ENCODE measurements around the gene USP12.

The USP12 gene

DNA sequence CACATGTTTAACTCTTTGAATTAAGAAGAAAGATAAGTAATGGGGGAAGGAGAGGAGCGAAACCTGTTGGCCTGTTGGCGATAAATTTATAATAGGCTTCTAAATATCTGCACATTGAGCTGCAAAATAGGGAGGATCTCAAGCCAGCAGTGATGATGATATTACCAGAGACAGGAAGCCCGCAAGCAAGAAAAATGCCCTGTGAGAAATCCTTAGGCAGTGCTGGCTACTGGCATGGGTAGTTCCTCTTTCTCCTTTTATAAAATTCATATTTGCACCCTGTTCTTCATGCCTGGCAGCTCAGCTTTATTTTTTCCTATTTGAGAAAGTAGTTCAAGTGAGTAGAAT lies 858 bp upstream of the USP12 start:
- Mint-ChIP-seq H3K27ac (peak overlapping the region; percentile 91), H3K4me1 (ENCODE audit: low read depth) (peaks cover 39% of the 10 kb centered on the region), H3K4me3 (peak overlapping the region; percentile 83), H3K36me3 (ENCODE audit: low read depth) (peaks cover 6% of the 10 kb centered on the region), H3K9me3 (no peaks in the 10 kb centered on the region), H3K27me3 (ENCODE audit: low read depth) (no peaks in the 10 kb centered on the region)

- no peaks in the 10 kb centered on the region for H3K9me3 Mint-ChIP-seq
- H3K4me1 Mint-ChIP-seq (ENCODE audit: low read depth) = peaks cover 39% of the 10 kb centered on the region
- no peaks in the 10 kb centered on the region for H3K27me3 Mint-ChIP-seq (ENCODE audit: low read depth)
Measured at GRCh38 chr13:27171827-27172494, 350 bp upstream of the USP12 start.

GRCh38 chr13:27170516-27171243 lies 931 bp downstream of the USP12 start:
- H3K4me3 Mint-ChIP-seq = peak overlapping the region; percentile 98
- H3K9me3 Mint-ChIP-seq = no peaks in the 10 kb centered on the region
- H3K27ac Mint-ChIP-seq = peak overlapping the region; percentile 97
- peaks cover 45% of the 10 kb centered on the region for H3K4me1 Mint-ChIP-seq (ENCODE audit: low read depth)
- peaks cover 6% of the 10 kb centered on the region for H3K36me3 Mint-ChIP-seq (ENCODE audit: low read depth)
- H3K27me3 Mint-ChIP-seq (ENCODE audit: low read depth) = no peaks in the 10 kb centered on the region

More at GRCh38 chr13:27171827-27172494, 350 bp upstream of the USP12 start:
- peaks cover 6% of the 10 kb centered on the region for H3K36me3 Mint-ChIP-seq (ENCODE audit: low read depth)
- peak overlapping the region; percentile 83 for H3K4me3 Mint-ChIP-seq
- peak overlapping the region; percentile 91 for H3K27ac Mint-ChIP-seq

- H3K27me3 Mint-ChIP-seq (ENCODE audit: low read depth) = no peaks in the 10 kb centered on the region
- peak overlapping the region; percentile 98 for H3K4me3 Mint-ChIP-seq
- H3K4me1 Mint-ChIP-seq (ENCODE audit: low read depth) = peaks cover 45% of the 10 kb centered on the region
- H3K9me3 Mint-ChIP-seq = no peaks in the 10 kb centered on the region
- peak overlapping the region; percentile 97 for H3K27ac Mint-ChIP-seq
- H3K36me3 Mint-ChIP-seq (ENCODE audit: low read depth) = peaks cover 6% of the 10 kb centered on the region
Measured at GRCh38 chr13:27170221-27170515, 1.4 kb downstream of the USP12 start.

GRCh38 chr13:27168906-27169657 lies 2.5 kb downstream of the USP12 start:
- Mint-ChIP-seq H3K27me3 (ENCODE audit: low read depth) (no peaks in the 10 kb centered on the region), H3K36me3 (ENCODE audit: low read depth) (peaks cover 6% of the 10 kb centered on the region), H3K4me1 (ENCODE audit: low read depth) (peaks cover 42% of the 10 kb centered on the region), H3K4me3 (peak overlapping the region; percentile 36), H3K9me3 (no peaks in the 10 kb centered on the region), H3K27ac (no peak overlapping the region)

- H3K9me3 Mint-ChIP-seq = no peaks in the 10 kb centered on the region
- no peak overlapping the region for H3K27ac Mint-ChIP-seq
- peak overlapping the region; percentile 2 for H3K4me3 Mint-ChIP-seq
- no peaks in the 10 kb centered on the region for H3K27me3 Mint-ChIP-seq (ENCODE audit: low read depth)
- H3K4me1 Mint-ChIP-seq (ENCODE audit: low read depth) = peaks cover 43% of the 10 kb centered on the region
- H3K36me3 Mint-ChIP-seq (ENCODE audit: low read depth) = peaks cover 6% of the 10 kb centered on the region
Measured at GRCh38 chr13:27168086-27168485, 3.5 kb downstream of the USP12 start.

DNA sequence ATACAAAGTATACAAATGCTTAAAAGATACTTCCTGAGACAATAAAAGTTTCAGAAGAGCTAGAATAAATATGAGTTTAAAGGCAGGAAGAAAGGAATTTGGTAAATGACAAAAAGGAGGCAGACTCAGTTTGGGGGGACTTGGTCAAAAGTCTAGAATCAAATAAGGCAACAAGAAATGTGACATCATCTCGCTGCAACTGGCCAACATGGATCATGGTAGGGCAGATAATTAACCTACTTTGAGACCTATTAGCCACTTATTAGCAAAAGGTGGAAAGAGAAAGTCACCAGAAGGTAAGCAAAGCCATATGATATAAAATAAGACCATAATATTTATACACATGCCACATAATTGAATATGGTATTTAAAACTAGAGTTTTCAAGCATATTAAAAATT lies 5.3 kb downstream of the USP12 start:
- Mint-ChIP-seq H3K4me3 (no peak overlapping the region), H3K4me1 (ENCODE audit: low read depth) (peaks cover 33% of the 10 kb centered on the region), H3K27me3 (ENCODE audit: low read depth) (no peaks in the 10 kb centered on the region), H3K36me3 (ENCODE audit: low read depth) (peaks cover 6% of the 10 kb centered on the region), H3K9me3 (no peaks in the 10 kb centered on the region), H3K27ac (no peak overlapping the region)

GRCh38 chr13:27161980-27162379 lies 9.6 kb downstream of the USP12 start:
- peaks cover 10% of the 10 kb centered on the region for H3K36me3 Mint-ChIP-seq (ENCODE audit: low read depth)

DNA sequence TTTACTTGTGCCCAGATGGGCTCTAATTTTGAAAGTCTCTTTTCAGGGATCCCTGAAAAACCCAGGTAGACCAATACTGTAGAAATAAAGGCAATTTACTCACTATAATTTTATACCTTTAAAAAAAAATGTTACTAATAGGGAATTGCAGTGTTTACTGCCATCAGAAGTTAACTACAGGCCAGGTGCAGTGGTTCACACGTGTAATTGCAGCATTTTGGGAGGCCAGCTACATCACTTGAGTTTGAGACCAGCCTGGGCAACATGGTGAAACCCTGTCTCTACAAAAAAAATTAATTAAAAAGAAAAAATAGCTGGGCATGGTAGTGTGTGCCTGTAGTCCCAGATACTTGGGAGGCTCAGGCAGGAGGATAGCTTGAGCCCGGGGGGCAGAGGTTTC lies 10.2 kb downstream of the USP12 start:
- H3K27me3 Mint-ChIP-seq (ENCODE audit: low read depth) = no peaks in the 10 kb centered on the region
- peaks cover 21% of the 10 kb centered on the region for H3K4me1 Mint-ChIP-seq (ENCODE audit: low read depth)
- H3K27ac Mint-ChIP-seq = no peak overlapping the region
- no peak overlapping the region for H3K4me3 Mint-ChIP-seq
- peaks cover 13% of the 10 kb centered on the region for H3K36me3 Mint-ChIP-seq (ENCODE audit: low read depth)
- H3K9me3 Mint-ChIP-seq = peaks cover 13% of the 10 kb centered on the region

More at GRCh38 chr13:27161980-27162379, 9.6 kb downstream of the USP12 start:
- Mint-ChIP-seq H3K27ac (no peak overlapping the region), H3K4me1 (ENCODE audit: low read depth) (peaks cover 23% of the 10 kb centered on the region), H3K27me3 (ENCODE audit: low read depth) (no peaks in the 10 kb centered on the region), H3K9me3 (peaks cover 8% of the 10 kb centered on the region), H3K4me3 (no peak overlapping the region)

DNA sequence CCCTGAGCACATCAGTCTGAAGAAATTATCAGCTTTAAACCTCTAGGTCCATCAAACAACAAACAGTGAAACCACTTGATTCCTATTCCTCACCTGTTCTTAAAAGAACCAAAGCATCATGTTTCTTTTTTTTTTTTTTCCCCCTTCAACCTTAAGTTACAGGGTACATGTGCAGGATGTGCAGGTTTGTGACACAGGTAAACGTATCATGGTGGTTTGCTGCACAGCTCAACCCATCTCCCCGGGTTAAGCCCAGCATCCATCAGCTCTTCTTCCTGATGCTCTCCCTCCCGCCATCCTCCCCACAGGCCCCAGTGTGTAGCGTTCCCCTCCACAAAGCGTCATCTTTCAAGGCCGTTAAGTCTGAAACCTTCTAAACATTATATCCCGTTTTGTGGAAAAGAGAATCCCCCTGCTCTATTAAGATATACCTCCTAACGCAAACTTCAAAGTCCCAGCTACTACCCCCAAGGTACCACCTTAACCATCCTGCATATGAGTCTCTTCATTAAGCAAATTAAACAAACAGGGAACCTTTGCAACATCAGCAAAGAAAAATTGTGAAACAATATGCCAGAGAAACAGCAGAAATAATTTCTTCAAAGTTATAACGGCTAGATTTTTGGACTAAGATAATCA lies 10.8 kb downstream of the USP12 start:
- H3K27me3 Mint-ChIP-seq (ENCODE audit: low read depth) = no peaks in the 10 kb centered on the region
- H3K27ac Mint-ChIP-seq = no peak overlapping the region
- peaks cover 18% of the 10 kb centered on the region for H3K4me1 Mint-ChIP-seq (ENCODE audit: low read depth)
- peaks cover 18% of the 10 kb centered on the region for H3K36me3 Mint-ChIP-seq (ENCODE audit: low read depth)
- H3K9me3 Mint-ChIP-seq = peaks cover 20% of the 10 kb centered on the region
- H3K4me3 Mint-ChIP-seq = no peak overlapping the region

DNA sequence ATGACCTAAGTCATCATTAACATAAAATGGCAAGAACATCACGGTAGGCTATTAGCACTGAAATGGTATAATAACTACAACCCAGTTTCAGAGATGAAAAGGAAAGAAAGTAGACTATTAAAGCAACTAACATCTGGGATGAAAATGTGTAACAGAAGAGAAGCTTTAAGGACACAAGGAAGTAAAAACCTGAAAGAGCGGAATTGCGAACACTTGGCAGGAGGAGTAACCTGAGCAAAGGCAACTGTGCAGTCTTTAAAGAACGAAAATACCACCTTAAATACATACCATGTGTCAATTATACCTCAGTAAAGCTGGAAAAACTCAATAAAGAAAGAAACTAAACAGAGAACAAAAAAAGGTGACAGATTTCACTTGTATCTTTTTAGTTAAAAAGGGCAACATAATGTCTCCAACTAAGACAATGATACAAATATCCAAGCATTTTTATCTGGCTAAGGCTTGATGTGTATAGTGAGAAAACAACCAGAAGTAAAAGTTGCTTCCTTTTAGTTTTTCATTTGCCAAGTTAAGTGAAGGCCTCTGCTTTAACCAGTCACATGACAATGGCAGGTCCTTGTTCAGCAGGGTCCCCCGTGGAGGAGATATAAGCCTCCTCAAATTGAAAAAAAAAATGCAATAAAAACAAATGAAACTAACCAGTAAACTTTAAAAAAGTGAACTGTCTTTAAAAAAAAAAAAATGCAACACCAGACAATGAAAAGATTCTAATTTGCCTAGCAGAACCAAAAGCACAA lies 11.6 kb downstream of the USP12 start:
- H3K4me1 Mint-ChIP-seq (ENCODE audit: low read depth) = peaks cover 18% of the 10 kb centered on the region
- H3K4me3 Mint-ChIP-seq = no peak overlapping the region
- peaks cover 18% of the 10 kb centered on the region for H3K36me3 Mint-ChIP-seq (ENCODE audit: low read depth)
- no peak overlapping the region for H3K27ac Mint-ChIP-seq
- peaks cover 20% of the 10 kb centered on the region for H3K9me3 Mint-ChIP-seq
- no peaks in the 10 kb centered on the region for H3K27me3 Mint-ChIP-seq (ENCODE audit: low read depth)

- H3K4me1 Mint-ChIP-seq (ENCODE audit: low read depth) = peaks cover 22% of the 10 kb centered on the region
- peaks cover 18% of the 10 kb centered on the region for H3K36me3 Mint-ChIP-seq (ENCODE audit: low read depth)
- H3K4me3 Mint-ChIP-seq = no peak overlapping the region
- H3K9me3 Mint-ChIP-seq = peaks cover 20% of the 10 kb centered on the region
- no peak overlapping the region for H3K27ac Mint-ChIP-seq
- no peaks in the 10 kb centered on the region for H3K27me3 Mint-ChIP-seq (ENCODE audit: low read depth)
Measured at GRCh38 chr13:27158335-27158734, 13.3 kb downstream of the USP12 start.

DNA sequence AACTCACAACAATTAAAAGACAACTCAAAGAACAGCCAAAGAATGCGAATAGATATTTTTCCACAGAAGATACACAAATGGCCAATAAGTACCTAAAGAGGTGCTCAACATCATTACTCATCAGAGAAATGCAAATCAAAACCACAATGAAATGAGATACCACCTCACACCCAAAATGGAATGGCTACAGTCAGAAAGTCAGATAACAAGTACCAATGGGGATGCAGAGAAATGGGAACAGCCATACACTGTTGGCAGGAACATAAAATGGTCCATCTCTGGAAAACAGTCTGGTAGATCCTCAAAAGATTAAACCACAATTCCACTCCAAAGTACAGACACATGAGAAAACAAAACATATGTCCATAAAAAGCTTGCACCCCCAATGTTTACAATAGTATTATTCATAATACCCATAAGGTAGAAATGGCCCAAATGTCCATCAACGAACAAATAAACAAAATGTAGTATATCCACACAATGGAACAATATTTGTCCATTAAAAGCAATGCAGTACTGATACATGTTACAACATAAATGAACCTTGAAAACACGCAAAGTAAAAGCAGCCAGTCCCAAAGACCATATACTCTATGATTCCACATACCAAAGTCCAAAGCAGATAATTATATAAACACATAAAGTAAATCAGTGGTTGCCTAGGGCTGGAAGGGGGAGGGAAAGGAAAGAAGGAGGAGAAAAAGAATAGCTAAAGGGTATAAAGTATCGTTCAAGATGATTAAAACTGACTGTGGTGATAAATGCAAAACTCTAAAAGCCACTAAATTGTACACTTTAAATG lies 19.6 kb downstream of the USP12 start:
- Mint-ChIP-seq H3K4me1 (ENCODE audit: low read depth) (peaks cover 40% of the 10 kb centered on the region), H3K4me3 (no peak overlapping the region), H3K27ac (no peak overlapping the region), H3K36me3 (ENCODE audit: low read depth) (peaks cover 17% of the 10 kb centered on the region), H3K27me3 (ENCODE audit: low read depth) (no peaks in the 10 kb centered on the region), H3K9me3 (peaks cover 12% of the 10 kb centered on the region)
